Measurements from ENCODE around the gene SH3GLB1. TPM values are rescaled to one million over a fixed set of nuclear protein-coding genes. Genes with fewer than 3 reads are reported as not detected.

Gene SH3GLB1
- total RNA-seq, 1 donor, result 47.9 TPM

Other genes starting within 250 kb of the SH3GLB1 start
- under 0.01 TPM in 1 of 2 replicates, not detected in the other for gene CLCA1, start 235.6 kb upstream of the SH3GLB1 start, total RNA-seq
- gene CLCA4, start 157.5 kb upstream of the SH3GLB1 start, total RNA-seq, result not detected in 2 replicates
- 168 and 275 TPM in 2 replicates for gene SELENOF, start 209.6 kb downstream of the SH3GLB1 start, total RNA-seq
- gene HS2ST1, start 210.1 kb downstream of the SH3GLB1 start, total RNA-seq, result 18.4 and 18.6 TPM in 2 replicates